Measurements from ENCODE around the gene CDKN2A.

CDKN2A gene

GRCh38 chr9:21976334-21976875, 17.8 kb downstream of the CDKN2A start:
- DNase-seq (ENCODE audit: insufficient read length, low spot score) (no peak), FAIRE-seq (no peak)
- TF ChIP-seq, protein P1, sequence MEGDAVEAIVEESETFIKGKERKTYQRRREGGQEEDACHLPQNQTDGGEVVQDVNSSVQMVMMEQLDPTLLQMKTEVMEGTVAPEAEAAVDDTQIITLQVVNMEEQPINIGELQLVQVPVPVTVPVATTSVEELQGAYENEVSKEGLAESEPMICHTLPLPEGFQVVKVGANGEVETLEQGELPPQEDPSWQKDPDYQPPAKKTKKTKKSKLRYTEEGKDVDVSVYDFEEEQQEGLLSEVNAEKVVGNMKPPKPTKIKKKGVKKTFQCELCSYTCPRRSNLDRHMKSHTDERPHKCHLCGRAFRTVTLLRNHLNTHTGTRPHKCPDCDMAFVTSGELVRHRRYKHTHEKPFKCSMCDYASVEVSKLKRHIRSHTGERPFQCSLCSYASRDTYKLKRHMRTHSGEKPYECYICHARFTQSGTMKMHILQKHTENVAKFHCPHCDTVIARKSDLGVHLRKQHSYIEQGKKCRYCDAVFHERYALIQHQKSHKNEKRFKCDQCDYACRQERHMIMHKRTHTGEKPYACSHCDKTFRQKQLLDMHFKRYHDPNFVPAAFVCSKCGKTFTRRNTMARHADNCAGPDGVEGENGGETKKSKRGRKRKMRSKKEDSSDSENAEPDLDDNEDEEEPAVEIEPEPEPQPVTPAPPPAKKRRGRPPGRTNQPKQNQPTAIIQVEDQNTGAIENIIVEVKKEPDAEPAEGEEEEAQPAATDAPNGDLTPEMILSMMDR (IDR thresholded peaks at IDR 0.05; ENCODE audit: insufficient read depth, missing control alignments) = no peak

GRCh38 chr9:21974722-21975409, 19.3 kb downstream of the CDKN2A start:
- DNase-seq (ENCODE audit: insufficient read length, low spot score) (no peak), FAIRE-seq (no peak)
- TF ChIP-seq, protein P1 (IDR thresholded peaks at IDR 0.05; ENCODE audit: insufficient read depth, missing control alignments) = no peak

DNA sequence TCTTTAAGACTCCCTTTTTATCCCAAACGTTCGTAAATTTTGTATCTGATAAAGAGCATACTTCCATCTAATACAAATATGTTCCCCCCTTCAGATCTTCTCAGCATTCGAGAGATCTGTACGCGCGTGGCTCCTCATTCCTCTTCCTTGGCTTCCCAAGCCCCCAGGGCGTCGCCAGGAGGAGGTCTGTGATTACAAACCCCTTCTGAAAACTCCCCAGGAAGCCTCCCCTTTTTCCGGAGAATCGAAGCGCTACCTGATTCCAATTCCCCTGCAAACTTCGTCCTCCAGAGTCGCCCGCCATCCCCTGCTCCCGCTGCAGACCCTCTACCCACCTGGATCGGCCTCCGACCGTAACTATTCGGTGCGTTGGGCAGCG, 19.9 kb downstream of the CDKN2A start:
- no peak for DNase-seq (ENCODE audit: insufficient read length, low spot score)
- TF ChIP-seq, protein P1 (IDR thresholded peaks at IDR 0.05; ENCODE audit: insufficient read depth, missing control alignments) = no peak
- FAIRE-seq = no peak

- DNase-seq (ENCODE audit: insufficient read length, low spot score) (no peak), FAIRE-seq (no peak)
- TF ChIP-seq, protein P1 (IDR thresholded peaks at IDR 0.05; ENCODE audit: insufficient read depth, missing control alignments) = no peak
Measured at GRCh38 chr9:21972361-21972760, 21.8 kb downstream of the CDKN2A start.

DNA sequence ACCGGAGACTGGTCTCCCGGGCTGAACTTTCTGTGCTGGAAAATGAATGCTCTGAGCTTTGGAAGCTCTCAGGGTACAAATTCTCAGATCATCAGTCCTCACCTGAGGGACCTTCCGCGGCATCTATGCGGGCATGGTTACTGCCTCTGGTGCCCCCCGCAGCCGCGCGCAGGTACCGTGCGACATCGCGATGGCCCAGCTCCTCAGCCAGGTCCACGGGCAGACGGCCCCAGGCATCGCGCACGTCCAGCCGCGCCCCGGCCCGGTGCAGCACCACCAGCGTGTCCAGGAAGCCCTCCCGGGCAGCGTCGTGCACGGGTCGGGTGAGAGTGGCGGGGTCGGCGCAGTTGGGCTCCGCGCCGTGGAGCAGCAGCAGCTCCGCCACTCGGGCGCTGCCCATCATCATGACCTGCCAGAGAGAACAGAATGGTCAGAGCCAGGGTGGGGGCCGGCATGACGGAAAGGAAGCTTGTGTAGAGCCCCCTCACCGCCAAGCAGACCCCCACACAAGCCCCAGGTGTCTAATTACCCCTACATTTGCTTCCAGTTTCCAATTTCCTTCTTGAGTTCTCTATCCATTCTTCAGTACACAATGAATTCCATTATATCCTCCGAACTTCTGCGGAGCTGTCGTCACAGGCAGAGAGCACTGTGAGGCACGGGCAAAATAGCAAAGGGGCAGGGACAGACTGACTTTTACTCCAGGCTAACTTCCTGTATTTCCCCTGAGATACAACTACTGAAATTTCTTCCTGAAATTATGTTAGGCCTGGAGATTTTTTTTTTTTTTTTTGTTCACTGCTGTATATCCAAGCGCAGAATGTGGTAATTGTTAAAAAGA, 23.2 kb downstream of the CDKN2A start:
- TF ChIP-seq, protein P1 (IDR thresholded peaks at IDR 0.05; ENCODE audit: insufficient read depth, missing control alignments) = no peak
- DNase-seq (ENCODE audit: insufficient read length, low spot score) (no peak), FAIRE-seq (no peak)

DNA sequence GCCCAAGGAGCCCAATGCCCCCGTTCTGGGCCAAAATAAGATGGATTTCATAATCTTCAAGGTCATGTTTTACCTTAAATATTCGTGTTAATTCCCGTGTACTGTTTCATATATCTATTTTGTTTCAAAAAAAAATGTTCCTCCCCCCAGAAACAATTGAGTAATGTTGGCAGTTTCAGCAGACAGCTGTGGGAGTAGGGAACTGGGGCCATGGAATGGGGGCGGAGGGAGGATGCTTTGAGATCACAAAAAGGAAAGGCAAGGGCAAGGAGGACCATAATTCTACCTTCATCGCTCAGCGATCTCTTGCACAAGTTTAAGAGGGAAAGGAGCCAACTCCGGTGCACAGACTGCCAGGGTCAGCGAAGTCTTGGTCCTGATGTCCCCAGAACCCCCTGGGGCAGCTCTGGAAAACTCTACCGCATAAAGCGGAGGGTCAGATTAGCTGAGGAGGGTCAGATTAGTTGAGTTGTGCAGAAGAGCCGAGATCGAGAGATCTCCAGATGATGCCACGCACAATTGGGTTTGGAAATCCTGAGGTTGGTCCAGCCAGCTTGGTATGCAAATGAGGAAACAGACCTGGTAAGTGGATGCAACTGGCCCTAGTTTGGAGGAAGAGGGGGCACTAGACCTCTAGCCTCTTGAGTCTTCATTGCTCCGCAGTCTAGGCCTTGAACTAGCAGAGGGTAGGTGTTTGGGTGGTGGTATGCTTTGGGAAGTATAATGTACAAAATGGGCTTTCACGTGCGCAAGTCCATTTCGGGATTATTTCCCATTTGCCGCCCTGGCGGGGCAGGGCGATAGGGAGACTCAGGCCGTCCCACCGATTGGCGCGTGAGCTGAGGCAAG, 24.0 kb downstream of the CDKN2A start:
- TF ChIP-seq, protein P1 (IDR thresholded peaks at IDR 0.05; ENCODE audit: insufficient read depth, missing control alignments) = no peak
- DNase-seq (ENCODE audit: insufficient read length, low spot score) (no peak), FAIRE-seq (no peak)

Data from D721Med (cell line).